Mucosa of rectum (tissue), 2 donors: ENCODE data around the gene RIPK3.
"Not testable (repeated sequence)": the region's sequence is repeated elsewhere in the genome, so short reads cannot be mapped to it uniquely, and the experiment has no call there.

ENCODE experiments used
- H3K27ac ChIP-seq, 2 donors: one replicate each; pipeline ENCODE4 v1.7.0; 2013; ENCODE audit warnings: inconsistent platforms in 2 of 2, low read depth in 2 of 2, low read length in 2 of 2
- H3K27me3 ChIP-seq, 2 donors: one replicate each; pipeline ENCODE4 v1.7.0; 2013; ENCODE audit warnings: low read length in 2 of 2; ENCODE audit not compliant: control insufficient read depth in 2 of 2, insufficient read depth in 2 of 2
- H3K36me3 ChIP-seq, 2 donors: one replicate each; pipeline ENCODE4 v1.7.0; 2013; ENCODE audit warnings: low read length in 2 of 2; ENCODE audit not compliant: control insufficient read depth in 2 of 2, insufficient read depth in 2 of 2
- H3K4me1 ChIP-seq, 2 donors: one replicate each; pipeline ENCODE4 v1.7.0; 2013; ENCODE audit warnings: low read length in 2 of 2, mild to moderate bottlenecking in 1 of 2; ENCODE audit not compliant: control insufficient read depth in 2 of 2, insufficient read depth in 2 of 2
- H3K4me3 ChIP-seq, 2 donors: one replicate each; pipeline ENCODE4 v1.7.0; 2013; ENCODE audit warnings: low read length in 2 of 2
- H3K9ac ChIP-seq, 2 donors: one replicate each; pipeline ENCODE4 v1.7.0; 2013; ENCODE audit warnings: low read length in 2 of 2, low read depth in 1 of 2, mild to moderate bottlenecking in 1 of 2
- H3K9me3 ChIP-seq, 2 donors: one replicate each; pipeline ENCODE4 v1.7.0; 2013; ENCODE audit warnings: low read length in 2 of 2; ENCODE audit not compliant: control insufficient read depth in 2 of 2
- donor health status: healthy.
- donor health status: Normal muscosa, but diverticular disease.

RIPK3 gene

GRCh38 chr14:24334431-24335291, 5.1 kb downstream of the RIPK3 start, which contains the start of gene ADCY4:
TSS of gene ADCY4 (minus strand) at chr14:24335071. CDS start at chr14:24334652, 419 bp downstream.
- H3K4me3 ChIP-seq: peak within 1 kb of the TSS; percentile 48 to 65
- H3K4me1 ChIP-seq: peaks cover 41 to 53% of the 10 kb centered on the region in 2 donors
- peaks cover 0 to 4% of the 10 kb centered on the region in 2 donors for H3K27me3 ChIP-seq
- H3K9ac ChIP-seq: peak within 1 kb of the TSS; percentile 32 to 49
- H3K36me3 ChIP-seq: peaks cover 7 to 17% of the 10 kb centered on the region in 2 donors
- H3K27ac ChIP-seq: peak within 1 kb of the TSS; percentile 32 to 38
- no peaks in the 10 kb centered on the region for H3K9me3 ChIP-seq

DNA sequence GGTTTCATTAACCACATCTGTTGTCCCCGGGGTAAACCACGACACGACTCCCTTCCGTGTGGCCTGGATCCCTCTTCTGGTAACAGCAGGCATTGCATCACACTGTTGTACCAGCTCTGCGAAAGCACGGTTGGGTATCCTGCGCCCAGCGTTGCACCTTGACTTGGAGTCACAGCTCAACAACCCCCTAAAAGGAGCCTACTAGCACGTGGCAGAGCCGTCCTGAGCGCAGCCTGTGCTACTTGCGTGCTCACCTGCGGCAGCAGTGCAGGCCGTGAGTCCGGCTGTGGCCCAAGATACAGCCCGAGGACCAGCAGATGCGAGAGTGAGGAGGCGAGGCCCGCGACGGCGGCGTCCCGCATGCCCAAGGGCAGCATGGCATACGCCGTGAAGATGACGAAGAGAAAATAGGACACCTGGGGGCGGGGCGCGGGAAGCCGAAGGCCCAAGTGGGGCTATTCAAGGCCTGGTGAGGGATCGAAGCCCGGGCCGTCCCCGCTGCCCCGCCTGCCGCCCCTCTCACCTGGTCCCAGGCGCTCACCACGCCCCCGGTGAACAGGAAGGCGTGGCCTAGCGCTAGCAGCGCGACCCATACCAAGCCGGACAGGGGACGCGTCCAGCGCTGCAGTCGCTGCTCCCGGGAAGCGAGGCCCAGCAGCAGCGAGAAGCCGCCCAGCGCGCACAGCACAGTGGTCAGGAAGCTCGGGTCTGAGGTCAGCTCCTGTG, 7.4 kb downstream of the RIPK3 start:
- Histone ChIP-seq H3K9ac (peak overlapping the region; percentile 9 to 16), H3K27me3 (peaks cover 0 to 4% of the 10 kb centered on the region in 2 donors), H3K36me3 (peaks cover 3 to 13% of the 10 kb centered on the region in 2 donors), H3K4me1 (peaks cover 29 to 37% of the 10 kb centered on the region in 2 donors), H3K27ac (peak overlapping the region; percentile 2 to 24), H3K9me3 (no peaks in the 10 kb centered on the region), H3K4me3 (peak overlapping the region; percentile 58 to 63)

DNA sequence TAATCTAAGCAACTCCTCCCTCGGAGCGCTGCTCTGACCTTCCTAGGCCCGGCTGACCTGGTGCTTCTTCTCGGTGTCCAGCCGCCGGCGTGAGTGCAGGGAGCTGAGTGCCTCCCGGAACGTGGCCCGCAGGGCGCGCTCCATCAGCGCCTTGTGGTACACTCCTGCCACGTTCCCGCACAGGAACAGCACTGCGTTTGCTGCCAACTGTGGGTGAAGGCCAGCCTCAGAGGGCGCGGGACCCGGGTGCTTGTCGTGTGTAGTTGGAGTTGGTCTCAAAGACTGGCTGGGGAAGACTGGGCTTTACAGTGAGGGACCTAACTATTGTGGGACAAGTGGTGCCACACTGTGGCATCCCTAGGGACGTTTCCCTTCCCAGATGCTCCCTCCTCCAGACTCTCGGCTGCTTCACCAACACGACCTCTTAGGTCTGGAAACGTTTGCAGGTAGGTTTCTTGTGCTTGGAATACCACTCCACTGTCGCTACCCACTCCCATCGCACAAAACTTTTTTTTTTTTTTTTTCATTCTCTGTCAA, 8.0 kb downstream of the RIPK3 start:
- Histone ChIP-seq H3K27ac (no peak overlapping the region), H3K9me3 (no peaks in the 10 kb centered on the region), H3K36me3 (peaks cover 0 to 7% of the 10 kb centered on the region in 2 donors), H3K27me3 (peaks cover 0 to 4% of the 10 kb centered on the region in 2 donors), H3K9ac (no peak overlapping the region), H3K4me3 (peak overlapping the region; percentile 58 to 63), H3K4me1 (peaks cover 29 to 34% of the 10 kb centered on the region in 2 donors)

GRCh38 chr14:24330973-24331674, 8.7 kb downstream of the RIPK3 start:
- no peak overlapping the region for H3K27ac ChIP-seq
- H3K27me3 ChIP-seq: peaks cover 0 to 4% of the 10 kb centered on the region in 2 donors
- H3K4me1 ChIP-seq: peaks cover 29 to 32% of the 10 kb centered on the region in 2 donors
- H3K36me3 ChIP-seq: peaks cover 0 to under 1% of the 10 kb centered on the region in 2 donors
- H3K9ac ChIP-seq: peak overlapping the region in 1 of 2 donors; percentile 14
- H3K4me3 ChIP-seq: no peak overlapping the region
- no peaks in the 10 kb centered on the region for H3K9me3 ChIP-seq

DNA sequence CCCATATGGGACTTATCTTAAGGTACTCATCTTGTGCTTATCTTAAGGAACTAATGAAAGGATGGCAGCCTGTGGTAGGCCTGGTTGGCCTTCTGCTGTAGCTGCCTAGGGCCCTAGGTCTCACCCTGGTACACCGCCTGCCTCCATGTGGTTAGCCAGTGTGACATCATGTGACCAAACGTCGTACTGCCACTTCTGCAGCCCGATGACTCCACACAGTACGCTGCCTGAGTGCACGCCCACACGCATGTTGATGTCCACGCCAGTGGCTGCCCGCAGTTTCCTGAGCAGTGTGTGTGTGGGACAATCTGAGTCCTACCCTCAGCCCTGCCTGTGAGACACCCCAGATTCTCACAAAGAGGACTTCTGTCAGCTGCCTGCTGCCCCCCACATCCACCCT, 10.1 kb downstream of the RIPK3 start:
- Histone ChIP-seq H3K27ac (no peak overlapping the region), H3K27me3 (peaks cover 0 to 4% of the 10 kb centered on the region in 2 donors), H3K36me3 (no peaks in the 10 kb centered on the region), H3K9ac (no peak overlapping the region), H3K4me1 (peaks cover 26 to 29% of the 10 kb centered on the region in 2 donors), H3K9me3 (no peaks in the 10 kb centered on the region), H3K4me3 (no peak overlapping the region)

DNA sequence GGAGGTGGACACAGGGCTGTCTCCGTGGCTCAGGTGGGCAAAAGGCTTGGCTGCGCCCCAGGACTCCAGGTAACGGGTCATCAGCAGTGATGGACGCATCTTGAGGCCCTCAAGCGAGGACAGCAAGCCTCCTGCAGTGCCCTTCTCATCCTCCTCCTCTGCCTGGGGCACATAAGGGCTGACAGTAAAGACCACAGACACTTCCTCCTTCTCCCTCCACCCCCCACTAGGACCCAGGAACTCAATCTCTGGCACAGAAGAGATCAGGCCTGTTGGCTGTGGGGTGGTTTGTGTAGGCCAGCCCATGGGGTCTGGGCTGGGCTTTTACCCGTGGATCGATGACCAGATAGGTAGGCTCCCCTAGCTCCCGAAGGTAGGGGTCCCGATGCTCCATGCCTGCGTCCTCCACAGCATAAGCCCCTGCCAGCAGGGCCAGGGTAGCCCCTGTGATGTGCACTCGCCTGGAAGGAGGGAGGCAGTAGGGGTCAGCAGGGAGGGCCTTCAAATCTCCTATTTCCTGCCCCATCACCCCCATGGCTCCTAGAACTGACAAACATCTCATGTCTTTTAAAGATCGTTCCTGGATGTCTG, 10.6 kb downstream of the RIPK3 start:
- H3K27me3 ChIP-seq: peaks cover 0 to 2% of the 10 kb centered on the region in 2 donors
- no peaks in the 10 kb centered on the region for H3K9me3 ChIP-seq
- H3K27ac ChIP-seq: no peak overlapping the region
- H3K4me3 ChIP-seq: no peak overlapping the region
- no peak overlapping the region for H3K9ac ChIP-seq
- H3K36me3 ChIP-seq: no peaks in the 10 kb centered on the region
- peaks cover 22 to 26% of the 10 kb centered on the region in 2 donors for H3K4me1 ChIP-seq

- H3K27me3 ChIP-seq, H3K4me3 ChIP-seq, H3K27ac ChIP-seq, H3K9ac ChIP-seq, H3K9me3 ChIP-seq, H3K36me3 ChIP-seq: not testable (repeated sequence)
- peaks cover 12 to 14% of the 10 kb centered on the region in 2 donors for H3K4me1 ChIP-seq
Measured at GRCh38 chr14:24327914-24328313, 11.9 kb downstream of the RIPK3 start.

GRCh38 chr14:24327303-24327702, 12.5 kb downstream of the RIPK3 start:
- Histone ChIP-seq H3K9ac (no peak overlapping the region), H3K4me1 (peaks cover 6 to 8% of the 10 kb centered on the region in 2 donors), H3K9me3 (no peaks in the 10 kb centered on the region), H3K27me3 (no peaks in the 10 kb centered on the region), H3K27ac (no peak overlapping the region), H3K4me3 (no peak overlapping the region), H3K36me3 (no peaks in the 10 kb centered on the region)

GRCh38 chr14:24325963-24326362, 13.8 kb downstream of the RIPK3 start:
- no peak overlapping the region for H3K27ac ChIP-seq
- H3K4me3 ChIP-seq: no peak overlapping the region
- no peak overlapping the region for H3K9ac ChIP-seq
- no peaks in the 10 kb centered on the region for H3K4me1 ChIP-seq
- no peaks in the 10 kb centered on the region for H3K36me3 ChIP-seq
- H3K27me3 ChIP-seq: no peaks in the 10 kb centered on the region
- no peaks in the 10 kb centered on the region for H3K9me3 ChIP-seq
